MCF 10A (cell line): ENCODE results near the gene CDK12. TPM values are rescaled to one million over a fixed set of nuclear protein-coding genes. Genes with fewer than 3 reads are reported as not detected.

Experiments used
- BruUV-seq: library from RNA; stranded (reverse); fragments of 400-500 nt; replicated peaks from 2 replicates; lab custom pipeline; 2021; lab: Mats Ljungman, UMichigan
- CTCF ChIA-PET: fragments of 300-600 bp; sonication (Branson Sonifier 250); formaldehyde crosslinking; extraction: SDS; loops from one replicate; lab custom pipeline; 2021; ENCODE audit warnings: antibody characterized with exemption, inconsistent platforms; lab: Yijun Ruan, JAX
- POLR2A ChIA-PET: fragments of 300-600, 350-650 bp; sonication (Branson Sonifier 250); formaldehyde crosslinking; extraction: SDS; loops from one replicate; lab custom pipeline; 2020; ENCODE audit warnings: antibody characterized with exemption, inconsistent platforms; lab: Yijun Ruan, JAX
- DNase-seq: peaks from one replicate; pipeline ENCODE4 v3.0.0-alpha.2; 2018; ENCODE audit not compliant: unreplicated experiment
- H3K27ac Mint-ChIP-seq: one replicate; pipeline ENCODE4 v1.8.0; 2022; ENCODE audit warnings: mild to moderate bottlenecking, low read depth, mixed read lengths; ENCODE audit not compliant: unreplicated experiment
- H3K27me3 Mint-ChIP-seq: one replicate; pipeline ENCODE4 v1.8.0; 2022; ENCODE audit warnings: mixed read lengths; ENCODE audit not compliant: insufficient read depth, unreplicated experiment
- H3K36me3 Mint-ChIP-seq: one replicate; pipeline ENCODE4 v1.8.0; 2022; ENCODE audit warnings: mild to moderate bottlenecking, moderate library complexity, mixed read lengths; ENCODE audit not compliant: insufficient read depth, unreplicated experiment
- H3K4me1 Mint-ChIP-seq: one replicate; pipeline ENCODE4 v1.8.0; 2022; ENCODE audit warnings: mixed read lengths; ENCODE audit not compliant: insufficient read depth, unreplicated experiment
- H3K4me3 Mint-ChIP-seq: one replicate; pipeline ENCODE4 v1.8.0; 2022; ENCODE audit warnings: mild to moderate bottlenecking, moderate library complexity, mixed read lengths; ENCODE audit not compliant: unreplicated experiment
- H3K9me3 Mint-ChIP-seq: one replicate; pipeline ENCODE4 v1.8.0; 2022; ENCODE audit warnings: mixed read lengths; ENCODE audit not compliant: unreplicated experiment
- CTCF ChIP-seq: fragments of 200-600 bp; IDR thresholded peaks from one replicate; pipeline ENCODE4 v1.8.0; 2022; ENCODE audit warnings: antibody characterized with exemption, mild to moderate bottlenecking; ENCODE audit not compliant: unreplicated experiment
- intact Hi-C: fragments of 100-400 bp; cut with micrococcal nuclease; formaldehyde crosslinking; loops from 2 replicates; pipeline ENCODE4 v1.14.1; 2022
- total RNA-seq: library from RNA; stranded (reverse); gene quantifications from 2 replicates; pipeline ENCODE4 v1.2.3, GENCODE V29; 2022

Gene CDK12
- total RNA-seq, 1 experiment from 2014 or later: 71.1 TPM

- H3K4me3 Mint-ChIP-seq: no peak overlapping the region
Observed at GRCh38 chr17:39562395-39562794, 101.1 kb downstream of the CDK12 start.

GRCh38 chr17:39562976-39563375 lies 101.7 kb downstream of the CDK12 start:
- H3K4me3 Mint-ChIP-seq: no peak overlapping the region
- H3K36me3 Mint-ChIP-seq: peaks cover 42% of the 10 kb centered on the region
- intact Hi-C loops: no loop called here
- no peaks in the 10 kb centered on the region for H3K4me1 Mint-ChIP-seq
- CTCF ChIA-PET: no interaction called here
- H3K27ac Mint-ChIP-seq: no peak overlapping the region
- no peaks in the 10 kb centered on the region for H3K9me3 Mint-ChIP-seq
- BruUV-seq: no TSS peak
- POLR2A ChIA-PET: no interaction called here
- TF ChIP-seq CTCF: no peak
- no peak for DNase-seq
- H3K27me3 Mint-ChIP-seq: no peaks in the 10 kb centered on the region

More at GRCh38 chr17:39562395-39562794, 101.1 kb downstream of the CDK12 start:
- DNase-seq: no peak
- CTCF ChIA-PET: interaction anchor here (1.1 to 1.7 kb wide), 3 partner anchors 12 to 61 kb away, joined by 5 to 9 read pairs (median 7); no protein-coding TSS in a partner anchor
- BruUV-seq: no TSS peak
- Mint-ChIP-seq H3K27me3 (no peaks in the 10 kb centered on the region), H3K27ac (no peak overlapping the region), H3K36me3 (peaks cover 42% of the 10 kb centered on the region), H3K4me1 (no peaks in the 10 kb centered on the region), H3K9me3 (no peaks in the 10 kb centered on the region)
- POLR2A ChIA-PET: no interaction called here
- intact Hi-C loops: no loop called here
- no peak for TF ChIP-seq CTCF

GRCh38 chr17:39563476-39563875 lies 102.2 kb downstream of the CDK12 start:
- H3K27ac Mint-ChIP-seq: no peak overlapping the region
- no peaks in the 10 kb centered on the region for H3K9me3 Mint-ChIP-seq
- TF ChIP-seq CTCF: no peak
- POLR2A ChIA-PET: interaction anchor here (1.3 kb wide), 1 partner anchor 10 kb away, joined by 4 read pairs; no protein-coding TSS in a partner anchor
- H3K4me1 Mint-ChIP-seq: no peaks in the 10 kb centered on the region
- intact Hi-C loops: no loop called here
- no TSS peak for BruUV-seq
- H3K4me3 Mint-ChIP-seq: no peak overlapping the region
- no peaks in the 10 kb centered on the region for H3K27me3 Mint-ChIP-seq
- H3K36me3 Mint-ChIP-seq: peaks cover 42% of the 10 kb centered on the region
- DNase-seq: no peak
- CTCF ChIA-PET: no interaction called here

GRCh38 chr17:39564211-39564848 lies 103.0 kb downstream of the CDK12 start:
- no peaks in the 10 kb centered on the region for H3K9me3 Mint-ChIP-seq
- H3K27ac Mint-ChIP-seq: no peak overlapping the region
- H3K27me3 Mint-ChIP-seq: no peaks in the 10 kb centered on the region
- no peak overlapping the region for H3K4me3 Mint-ChIP-seq
- BruUV-seq: no TSS peak
- no peak for DNase-seq
- TF ChIP-seq CTCF: no peak
- CTCF ChIA-PET: interaction anchor here (0.9 to 1.6 kb wide), 3 partner anchors 11 to 59 kb away, joined by 3 to 5 read pairs (median 5); no protein-coding TSS in a partner anchor
- POLR2A ChIA-PET: interaction anchor here (0.9 to 1.3 kb wide), 2 partner anchors 9 to 76 kb away, joined by 3 to 4 read pairs; no protein-coding TSS in a partner anchor
- H3K36me3 Mint-ChIP-seq: peaks cover 41% of the 10 kb centered on the region
- H3K4me1 Mint-ChIP-seq: no peaks in the 10 kb centered on the region
- intact Hi-C loops: no loop called here
